HG03432 (cell line): ENCODE results near the gene CAPZA2.
"Not testable (repeated sequence)": the region's sequence is repeated elsewhere in the genome, so short reads cannot be mapped to it uniquely, and the experiment has no call there.

Experiments used
- ATAC-seq: cut with Tn5 transposase; IDR thresholded peaks from one replicate; pipeline ENCODE4 v1.9.1; 2021; ENCODE audit warnings: mild to moderate bottlenecking, moderate library complexity; ENCODE audit not compliant: unreplicated experiment

Gene CAPZA2

DNA sequence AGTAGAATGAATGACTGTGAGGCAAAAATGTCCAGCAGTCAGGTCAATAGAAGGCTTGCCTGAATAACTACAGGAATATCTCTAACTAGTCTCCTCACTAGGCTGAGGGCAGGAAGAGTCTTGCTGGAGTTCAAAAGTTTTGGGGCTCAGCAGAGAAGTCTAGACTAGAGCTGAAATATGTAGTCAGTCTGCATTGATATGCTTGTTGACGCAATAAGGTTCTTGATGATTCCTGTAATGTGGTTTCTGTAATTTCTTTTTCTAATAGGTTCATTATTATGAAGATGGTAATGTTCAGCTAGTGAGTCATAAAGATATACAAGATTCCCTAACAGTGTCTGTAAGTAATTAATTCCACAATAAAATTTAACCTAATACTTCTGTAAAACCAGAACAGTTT is 49.4 kb downstream of the CAPZA2 start:
- ATAC-seq = no peak

DNA sequence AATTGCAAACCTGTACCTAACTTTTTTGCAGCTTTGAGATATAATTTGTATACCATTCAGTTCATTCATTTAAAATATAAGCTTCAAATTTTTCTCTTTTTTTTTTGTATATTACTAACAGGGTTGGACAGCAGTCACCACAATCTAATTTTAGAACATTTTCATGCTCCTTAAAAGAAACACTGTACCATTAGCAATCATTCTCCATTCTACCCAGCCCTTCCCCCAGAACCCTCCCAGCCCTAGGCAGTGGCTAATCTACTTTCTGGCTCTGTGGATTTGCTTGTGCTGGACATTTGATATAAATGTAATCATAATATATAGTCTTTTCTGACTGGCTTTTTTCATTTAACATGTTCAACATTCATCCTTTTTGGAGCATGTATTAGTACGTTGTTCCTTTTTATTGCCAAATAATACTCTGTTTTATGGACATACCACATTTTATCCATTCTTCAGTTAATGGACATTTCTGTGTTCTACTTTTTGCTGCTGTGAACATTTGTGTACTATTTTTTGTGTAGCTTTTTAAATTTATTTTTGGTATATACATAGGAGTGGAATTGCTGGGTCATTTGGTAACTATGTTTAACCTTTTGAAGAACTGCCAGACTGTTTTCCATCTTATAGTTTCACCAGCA is 50.0 kb downstream of the CAPZA2 start:
- ATAC-seq = no peak

DNA sequence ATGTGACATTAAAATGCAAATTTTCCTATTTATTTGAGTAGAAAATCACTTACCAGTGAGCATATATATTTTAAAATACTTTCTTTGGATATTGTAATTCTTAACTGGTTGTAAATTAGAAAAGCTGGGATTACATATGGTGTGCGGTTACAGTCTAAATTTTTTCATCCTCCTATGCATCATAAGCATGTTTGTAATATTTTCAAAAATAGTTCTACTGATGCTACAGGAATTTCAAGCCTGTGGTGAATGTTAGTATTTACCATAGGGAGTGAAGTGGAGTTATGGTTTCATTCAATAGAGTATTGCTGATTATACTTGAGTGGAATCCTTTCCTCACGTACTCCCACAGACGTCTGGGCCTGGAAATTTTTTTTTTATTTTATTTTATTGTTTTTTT is 56.3 kb downstream of the CAPZA2 start:
- no peak for ATAC-seq

DNA sequence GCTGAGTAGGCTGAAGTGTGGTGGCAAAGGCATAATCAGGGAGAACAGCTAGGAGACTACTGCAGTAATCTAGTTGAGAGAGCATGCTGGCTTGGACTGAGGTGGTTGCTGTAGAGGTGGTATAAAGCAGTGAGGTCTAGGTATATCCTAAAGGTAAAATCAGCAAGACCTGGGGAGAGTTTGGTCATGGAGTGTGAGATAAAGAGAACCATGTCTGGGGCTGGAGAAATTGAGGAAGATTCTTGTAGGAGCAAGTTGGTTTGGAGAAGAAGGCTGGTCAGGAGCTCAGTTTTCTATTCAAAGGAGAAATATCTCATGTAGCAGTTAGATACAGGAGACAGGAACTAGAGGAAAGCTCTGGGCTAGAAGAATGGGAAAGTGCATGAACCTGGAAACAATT is 58.0 kb downstream of the CAPZA2 start:
- no peak for ATAC-seq

DNA sequence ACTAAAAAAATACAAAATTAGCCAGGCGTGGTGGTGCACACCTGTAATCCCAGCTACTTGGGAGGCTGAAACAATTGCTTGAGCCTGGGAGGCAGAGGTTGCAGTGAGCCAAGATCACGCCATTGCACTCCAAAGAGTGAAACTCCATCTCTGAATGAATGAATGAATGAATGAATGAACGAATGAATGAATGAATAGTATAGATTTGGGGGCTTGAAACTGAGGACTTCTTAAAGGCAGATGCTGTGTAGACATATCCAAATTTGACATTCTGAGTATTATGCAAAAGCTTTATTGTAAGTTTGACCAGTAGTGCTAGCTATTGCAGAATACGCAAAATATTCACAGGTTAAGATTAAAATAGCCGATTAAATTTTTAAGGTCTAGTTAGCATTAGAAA is 60.2 kb downstream of the CAPZA2 start:
- no peak for ATAC-seq

DNA sequence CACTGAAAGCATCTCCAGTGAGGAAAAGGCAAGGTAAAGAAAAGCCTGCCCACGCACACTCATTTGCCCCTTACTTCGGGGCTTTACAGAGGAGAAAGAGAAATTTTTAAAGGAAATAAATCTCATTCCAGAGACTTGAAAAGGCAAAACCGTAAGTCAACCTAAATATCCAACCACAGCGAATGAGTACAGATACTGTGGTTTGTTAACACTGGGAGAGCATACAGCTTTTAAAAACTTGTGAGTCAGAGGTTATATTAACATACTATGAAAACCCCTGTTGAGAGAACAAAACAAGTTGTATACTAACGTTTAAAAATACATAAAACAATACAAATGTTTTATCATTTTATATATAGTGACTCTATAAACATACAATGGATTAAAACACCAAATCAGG is 62.4 kb downstream of the CAPZA2 start:
- no peak for ATAC-seq

DNA sequence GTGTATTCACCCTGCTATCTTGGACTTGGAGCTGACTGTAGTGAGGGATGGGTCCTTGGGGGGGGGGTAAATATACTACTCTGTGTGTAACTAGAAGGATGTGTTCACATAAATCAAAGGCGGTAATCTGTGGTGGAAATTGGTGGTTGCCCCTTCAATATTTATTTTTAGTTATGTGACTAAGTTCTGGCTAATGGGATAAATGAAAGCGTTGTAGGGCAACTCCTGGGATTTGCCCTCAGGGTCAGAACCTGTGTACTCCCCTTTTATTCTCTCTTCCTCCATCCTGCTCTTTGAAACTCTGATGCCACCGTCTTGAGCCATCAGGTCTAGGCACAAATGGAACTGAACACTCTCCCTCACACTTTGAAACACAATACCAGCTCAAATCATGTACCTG is 66.6 kb downstream of the CAPZA2 start:
- ATAC-seq = no peak

DNA sequence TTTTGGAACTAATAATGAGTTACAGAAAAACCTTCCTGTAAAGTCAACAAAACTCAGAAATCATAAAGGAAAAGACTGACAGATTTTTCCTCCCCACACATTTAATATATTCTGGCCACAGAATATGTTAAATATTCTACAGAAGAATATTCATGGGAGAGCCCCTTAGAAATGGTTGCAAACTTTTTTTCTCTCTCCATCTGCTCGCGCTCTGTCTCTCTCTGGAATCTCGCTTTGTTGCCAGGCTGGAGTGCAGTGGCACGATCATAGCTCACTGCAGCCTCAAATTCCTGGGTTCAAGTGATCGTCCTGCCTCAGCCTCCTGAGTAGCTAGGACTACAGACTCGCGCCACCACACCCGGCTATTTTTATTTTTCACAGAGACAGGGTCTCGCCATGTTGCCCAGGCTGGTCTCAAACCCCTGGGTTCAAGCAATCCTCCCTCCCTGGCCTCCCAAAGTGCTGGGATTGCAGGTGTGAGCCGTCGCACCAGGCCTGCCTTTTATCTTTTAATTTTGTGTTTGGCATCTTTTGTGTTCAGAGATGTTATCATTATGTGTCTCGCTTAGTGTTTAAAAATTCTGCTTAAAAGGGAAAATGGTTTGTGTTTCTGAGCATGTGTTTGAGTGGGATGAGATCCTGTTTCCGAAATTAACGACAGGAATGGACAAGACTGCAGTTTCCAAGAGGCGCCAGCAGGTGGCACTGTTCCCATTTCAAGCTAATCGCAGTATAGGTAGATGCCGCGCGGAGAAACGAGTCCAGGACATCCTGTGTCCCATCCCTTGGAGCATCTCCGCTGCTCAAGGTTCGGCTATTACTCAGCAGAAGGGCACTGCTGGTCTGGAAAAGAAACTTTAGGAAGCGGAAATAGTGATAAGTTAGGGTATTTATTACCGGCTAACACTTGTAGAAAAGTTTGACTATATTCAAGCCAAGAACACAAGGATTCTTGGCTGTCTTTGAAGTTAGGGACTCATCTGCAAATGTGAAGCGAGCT is 67.8 kb downstream of the CAPZA2 start:
- peak; percentile 94 for ATAC-seq

DNA sequence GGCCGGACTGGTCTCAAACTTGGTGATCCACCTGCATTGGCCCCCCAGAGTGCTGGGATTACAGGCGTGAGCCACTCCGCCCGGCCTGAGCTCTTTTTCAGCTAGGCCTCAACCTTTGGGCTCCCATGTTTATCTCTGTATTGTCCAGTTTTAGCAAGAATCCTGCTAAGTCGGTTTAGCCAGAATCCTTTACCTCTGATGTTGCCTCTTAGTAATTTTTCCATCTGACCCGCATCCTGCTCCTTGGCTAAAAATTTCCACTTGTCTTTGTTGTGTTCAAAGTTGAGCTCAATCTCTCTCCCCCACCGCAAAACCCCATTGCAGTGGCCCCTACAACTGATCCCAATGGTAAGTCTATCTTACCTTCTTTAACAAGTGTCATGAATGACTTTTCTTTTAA is 70.2 kb downstream of the CAPZA2 start:
- ATAC-seq = no peak

DNA sequence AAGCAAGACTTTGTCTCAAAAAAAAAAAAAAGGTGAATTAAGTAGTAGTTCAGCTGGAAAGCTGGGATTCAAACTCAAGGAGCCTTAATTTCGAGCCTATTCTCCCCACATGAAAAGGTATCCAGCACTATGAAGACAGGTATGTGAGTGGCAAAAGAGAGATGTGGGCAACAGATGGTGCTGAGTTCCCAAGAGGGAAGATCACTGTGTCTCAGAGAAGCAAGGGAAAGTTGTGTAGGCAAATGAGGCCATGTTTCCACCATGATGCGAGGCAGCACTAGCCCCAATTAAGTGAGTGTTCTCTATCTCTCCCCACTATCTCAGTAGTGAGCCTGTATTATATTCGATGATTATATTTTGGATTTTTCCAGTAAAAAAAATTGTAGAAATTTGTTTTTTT is 71.1 kb downstream of the CAPZA2 start:
- ATAC-seq = no peak

DNA sequence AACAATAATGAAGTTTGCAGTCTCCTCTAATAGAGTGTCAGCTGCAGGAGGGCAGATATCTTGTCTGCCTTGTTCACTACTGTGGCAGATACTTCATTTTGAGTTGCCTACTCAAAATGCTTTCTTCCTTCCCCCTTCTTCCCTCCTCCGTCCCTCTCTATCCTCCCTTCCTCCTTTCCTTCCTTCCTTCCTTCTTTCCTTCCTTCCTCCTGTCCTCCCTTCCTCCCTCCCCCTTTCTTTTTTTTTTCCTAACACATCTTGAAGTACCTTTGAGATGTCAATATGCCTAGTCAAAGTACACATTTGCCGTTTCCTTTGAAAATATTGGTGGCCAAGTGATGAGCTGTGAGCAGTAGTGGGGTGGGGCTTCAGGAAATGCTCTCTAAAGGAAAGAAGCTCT is 72.2 kb downstream of the CAPZA2 start:
- ATAC-seq = no peak

DNA sequence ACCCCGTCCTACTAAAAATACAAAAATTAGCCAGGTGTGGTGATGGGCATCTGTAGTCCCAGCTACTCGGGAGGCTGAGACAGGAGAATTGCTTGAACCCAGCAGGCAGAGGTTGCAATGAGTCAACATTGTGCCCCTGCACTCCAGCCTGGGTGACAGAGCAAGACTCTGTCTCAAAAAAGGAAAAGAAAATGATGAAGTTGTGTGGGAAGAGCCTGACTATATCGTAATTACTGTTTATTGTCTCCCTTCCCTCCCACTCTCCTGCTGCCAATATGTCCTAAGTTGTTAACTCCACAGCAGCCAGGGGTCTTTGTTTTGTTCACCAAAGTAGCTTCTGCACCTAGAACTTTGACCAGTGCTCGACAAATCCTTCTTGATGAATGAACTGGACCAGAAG is 74.5 kb downstream of the CAPZA2 start:
- not testable (repeated sequence) for ATAC-seq

DNA sequence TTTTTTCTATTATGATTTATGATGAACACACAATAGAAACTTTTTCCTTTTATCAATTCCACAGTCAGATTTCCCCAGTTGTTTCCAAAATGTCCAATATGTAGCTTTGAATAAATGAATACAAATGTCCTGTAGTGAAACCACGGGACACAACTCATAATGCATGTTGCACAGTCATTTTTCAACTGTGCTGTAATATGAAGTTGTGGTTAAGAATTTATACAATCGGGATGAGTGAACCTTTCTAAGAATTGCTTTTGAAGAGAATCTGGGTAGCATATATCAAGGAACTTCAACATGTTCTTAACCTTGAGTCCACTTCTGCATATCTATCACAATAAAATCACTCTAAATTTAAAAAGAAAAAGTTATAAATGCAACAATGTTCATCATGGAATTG is 76.3 kb downstream of the CAPZA2 start:
- ATAC-seq = no peak

DNA sequence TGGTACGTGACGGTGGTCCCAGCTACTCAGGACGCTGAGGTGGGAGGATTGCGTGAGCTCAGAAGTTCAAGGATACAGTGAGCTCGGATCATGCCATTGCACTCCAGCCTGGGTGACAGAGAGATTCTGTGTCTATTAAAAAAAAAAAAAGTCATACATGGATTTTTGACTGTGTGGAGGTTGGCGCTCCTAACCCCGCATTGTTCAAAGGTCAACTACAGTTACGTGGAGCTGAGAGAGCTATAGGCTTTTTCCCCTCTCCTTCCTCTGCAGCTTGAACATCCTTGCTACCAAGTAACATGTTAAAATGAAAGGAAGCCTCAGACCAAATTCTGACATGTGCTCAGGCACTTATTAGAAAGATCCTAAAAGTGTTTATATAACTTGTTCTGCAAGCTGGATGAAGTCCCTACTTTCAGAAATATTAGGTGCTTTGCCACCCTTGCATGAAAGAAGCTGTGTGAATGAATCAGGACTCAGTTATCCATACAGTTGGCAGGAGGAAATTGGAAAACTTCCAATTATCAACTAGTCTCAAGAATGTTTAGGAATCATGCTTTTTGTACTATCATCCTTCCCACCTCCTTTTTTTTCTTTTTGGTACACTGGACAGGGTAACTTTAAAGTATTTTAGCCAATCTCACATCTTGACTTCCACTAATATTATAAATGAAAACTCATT is 78.4 kb downstream of the CAPZA2 start:
- no peak for ATAC-seq

DNA sequence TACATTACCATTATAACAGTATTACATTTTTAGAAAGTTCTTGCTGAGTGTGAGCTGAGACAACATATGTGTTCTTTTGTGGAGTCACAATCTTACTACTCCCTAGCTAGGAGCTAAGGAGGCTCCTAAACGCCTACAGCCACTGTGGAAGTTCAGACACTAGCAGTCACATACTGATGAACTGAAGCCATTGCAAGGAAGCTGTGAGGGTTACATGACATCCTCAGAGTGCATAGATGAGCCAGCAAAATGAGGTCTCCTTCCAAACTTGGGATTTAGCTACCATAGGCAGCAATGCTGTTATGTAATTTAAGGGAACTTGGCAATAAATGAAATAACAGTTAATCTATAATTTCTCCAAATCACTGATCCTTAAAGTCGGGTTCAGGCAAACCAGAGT is 80.1 kb downstream of the CAPZA2 start:
- ATAC-seq = no peak

DNA sequence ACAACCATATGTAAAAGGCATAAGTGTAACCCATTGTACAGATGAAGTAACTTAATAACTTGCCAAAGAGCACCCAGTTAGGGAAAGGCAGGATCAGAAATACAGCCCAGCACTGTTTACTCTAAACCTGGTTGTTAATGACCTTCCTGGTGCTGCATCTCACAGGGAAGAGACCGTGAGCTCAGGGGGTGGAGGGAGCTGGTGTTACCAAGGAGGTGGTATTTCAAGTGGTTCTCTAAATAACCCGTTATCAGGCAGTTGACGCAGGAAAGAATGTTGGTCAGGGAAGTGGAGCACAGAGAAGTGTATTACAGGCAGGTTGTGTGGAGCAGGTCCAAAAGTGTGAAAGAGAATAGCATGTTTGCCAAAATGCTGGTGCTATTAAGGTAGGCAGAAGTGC is 86.5 kb downstream of the CAPZA2 start:
- ATAC-seq = no peak

DNA sequence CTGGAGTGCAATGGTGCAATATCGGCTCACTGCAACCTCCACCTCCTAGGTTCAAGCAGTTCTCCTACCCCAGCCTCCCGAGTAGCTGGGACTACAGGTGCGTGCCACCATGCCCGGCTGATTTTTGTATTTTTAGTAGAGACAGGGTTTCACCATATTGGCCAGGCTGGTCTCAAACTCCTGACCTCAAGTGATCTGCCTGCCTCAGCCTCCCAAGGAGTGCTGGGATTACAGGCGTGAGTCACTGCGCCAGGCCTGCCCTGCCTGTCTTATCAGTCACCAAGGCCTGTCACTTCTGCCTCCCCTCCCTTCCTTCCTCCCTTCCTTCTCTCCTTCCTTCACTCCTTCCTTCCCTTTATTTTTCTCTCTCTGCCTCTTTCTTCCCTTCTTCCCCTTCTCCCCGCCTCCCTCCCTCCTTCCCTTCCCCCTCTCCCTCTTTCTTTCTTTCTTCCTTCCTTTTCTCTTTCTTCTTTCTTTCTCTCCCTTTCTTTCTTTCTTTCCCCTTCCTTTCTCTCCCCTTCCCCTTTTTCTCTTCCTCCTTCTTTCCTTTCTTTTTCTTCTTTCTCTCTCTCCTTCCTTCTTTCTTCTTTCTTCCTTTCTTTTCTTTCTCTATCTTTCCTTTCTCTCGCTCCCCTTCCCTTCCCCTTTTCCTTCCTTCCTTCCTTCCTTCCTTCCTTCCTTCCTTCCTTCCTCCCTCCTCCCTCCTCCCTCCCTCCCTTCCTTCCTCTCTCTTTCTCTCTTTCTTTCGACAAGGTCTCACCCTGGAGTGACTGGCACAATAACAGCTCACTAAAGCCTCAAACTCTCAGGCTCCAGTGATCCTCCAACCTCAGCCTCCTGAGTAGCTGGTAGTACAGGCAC is 87.8 kb downstream of the CAPZA2 start:
- no peak for ATAC-seq

DNA sequence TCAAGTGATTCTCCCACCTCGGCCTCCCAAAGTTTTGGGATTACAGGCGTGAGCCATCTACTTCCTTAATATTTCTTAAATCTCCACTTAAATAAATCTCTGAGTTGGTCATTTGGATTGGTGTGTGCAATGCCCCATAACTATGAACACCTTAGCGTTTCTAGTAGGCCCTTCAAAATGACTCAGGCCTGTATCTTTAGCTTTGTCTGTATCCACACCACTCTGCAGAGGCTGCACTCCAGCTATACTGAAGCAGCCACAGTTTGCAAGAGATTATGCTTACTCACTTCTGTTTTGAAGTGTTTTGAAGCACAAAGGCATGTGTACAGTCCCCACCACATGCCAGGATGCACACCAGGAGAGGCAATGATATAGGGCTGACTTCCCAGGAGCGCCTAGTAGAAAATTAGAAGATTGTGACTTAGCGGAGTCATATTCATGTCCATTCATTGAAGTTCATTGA is 88.5 kb downstream of the CAPZA2 start:
- ATAC-seq = no peak

DNA sequence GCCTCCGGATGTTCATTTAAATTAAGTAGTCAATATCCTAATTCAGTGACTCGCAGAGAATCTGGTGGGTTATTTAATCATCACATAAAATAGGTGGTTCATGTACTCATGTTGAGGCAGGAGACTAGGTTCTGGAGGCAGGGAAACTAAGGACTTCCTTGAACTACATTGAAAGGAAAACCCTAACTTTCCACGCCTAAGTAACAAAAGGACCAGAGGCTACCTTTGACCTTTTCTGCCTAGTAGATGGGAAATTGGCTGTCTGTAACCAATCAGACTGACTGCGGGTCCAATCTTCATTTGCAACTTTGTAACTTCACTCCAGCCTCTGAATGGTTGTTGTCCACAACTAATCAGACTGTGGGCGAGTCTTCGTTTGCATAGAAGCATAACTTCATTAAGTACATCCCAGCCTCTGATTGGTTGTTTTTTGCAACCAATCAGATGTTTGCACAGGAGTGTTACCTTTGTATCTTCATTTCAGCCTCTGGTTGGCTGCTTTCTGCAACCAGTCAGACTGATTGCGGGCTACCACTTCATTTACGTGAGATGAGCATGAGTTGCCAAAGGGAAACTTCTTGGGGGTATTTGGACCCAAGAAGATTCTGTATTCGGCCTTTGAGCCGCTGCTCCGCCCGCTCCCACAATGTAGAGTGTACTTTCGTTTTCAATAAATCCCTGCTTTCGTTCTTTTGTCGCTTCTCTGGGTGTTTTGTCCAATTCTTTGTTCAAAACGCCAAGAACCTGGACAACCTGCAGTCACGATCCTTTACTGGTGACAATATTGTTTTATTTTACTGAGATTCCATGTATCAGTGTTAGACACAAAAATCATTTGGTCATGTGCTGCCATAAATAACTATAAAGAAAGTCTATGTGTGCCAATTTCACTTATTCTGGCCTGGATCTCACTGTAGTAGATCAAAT is 89.2 kb downstream of the CAPZA2 start:
- ATAC-seq = no peak
